SH-SY5Y (cell line): ENCODE measurements around the gene SLC9A5.

Source experiments
- GATA2 ChIP-seq: IDR thresholded peaks from 2 replicates; pipeline ENCODE4 v1.6.1; 2011; ENCODE audit warnings: mild to moderate bottlenecking, low read depth, low read length
- GATA3 ChIP-seq: IDR thresholded peaks from 2 replicates; pipeline ENCODE4 v1.6.1; 2011; ENCODE audit warnings: low read depth, mild to moderate bottlenecking, low read length, moderate library complexity

Gene SLC9A5

GRCh38 chr16:67248401-67249177, at the start of gene SLC9A5:
Gene SLC9A5 (plus strand): TSS chr16:67248979. CDS start chr16:67249015, 36 bp downstream.
- no peak for TF ChIP-seq GATA3
- TF ChIP-seq GATA2 = no peak

- TF ChIP-seq GATA2 (no peak), GATA3 (no peak)
These were observed 49.6 kb upstream of the SLC9A5 start, which contains the start of gene ELMO3 for GRCh38 chr16:67199011-67199807. Gene ELMO3 (plus strand): TSS chr16:67199131. CDS start chr16:67199327, 196 bp downstream.

- TF ChIP-seq GATA2 (no peak), GATA3 (no peak)
These were observed 49.0 kb upstream of the SLC9A5 start for GRCh38 chr16:67199808-67200198.

- TF ChIP-seq GATA3 = no peak
- TF ChIP-seq GATA2 = no peak
These were observed 48.3 kb upstream of the SLC9A5 start for GRCh38 chr16:67200491-67200890.

GRCh38 chr16:67201411-67202345, 47.1 kb upstream of the SLC9A5 start:
- TF ChIP-seq GATA2 = no peak
- TF ChIP-seq GATA3 = no peak

- no peak for TF ChIP-seq GATA3
- TF ChIP-seq GATA2 = no peak
These were observed 46.4 kb upstream of the SLC9A5 start for GRCh38 chr16:67202426-67202825.

GRCh38 chr16:67202956-67203493, 45.8 kb upstream of the SLC9A5 start:
- TF ChIP-seq GATA2 (no peak), GATA3 (no peak)

- TF ChIP-seq GATA2 = no peak
- no peak for TF ChIP-seq GATA3
These were observed 44.7 kb upstream of the SLC9A5 start for GRCh38 chr16:67204076-67204475.

GRCh38 chr16:67206129-67206837, 42.5 kb upstream of the SLC9A5 start:
- TF ChIP-seq GATA2 = no peak

- TF ChIP-seq GATA3 (no peak), GATA2 (no peak)
These were observed 41.9 kb upstream of the SLC9A5 start for GRCh38 chr16:67206838-67207248.

- TF ChIP-seq GATA2 = no peak
- no peak for TF ChIP-seq GATA3
These were observed 41.3 kb upstream of the SLC9A5 start for GRCh38 chr16:67207249-67208091.
